Right forelimb (tissue), 1 donor: Measurements from ENCODE around the gene CDHR1.

ENCODE experiments used
- DNase-seq: peaks from one replicate; pipeline ENCODE4 v3.0.0-alpha.2; 2018

The CDHR1 gene

GRCh38 chr10:84267503-84268126 lies 73.3 kb downstream of the CDHR1 start:
- no peak for DNase-seq

- DNase-seq, result no peak
Measured at GRCh38 chr10:84269162-84269561, 74.8 kb downstream of the CDHR1 start.
